GM21381 (cell line): ENCODE results near the gene SLC22A31.
"Not testable (repeated sequence)": the region's sequence is repeated elsewhere in the genome, so short reads cannot be mapped to it uniquely, and the experiment has no call there.

Source experiments
- ATAC-seq: cut with Tn5 transposase; IDR thresholded peaks from one replicate; pipeline ENCODE4 v1.9.1; 2021; ENCODE audit warnings: mild to moderate bottlenecking, moderate library complexity; ENCODE audit not compliant: unreplicated experiment

SLC22A31 gene

GRCh38 chr16:89193576-89194293, 6.6 kb downstream of the SLC22A31 start:
- ATAC-seq: no peak

DNA sequence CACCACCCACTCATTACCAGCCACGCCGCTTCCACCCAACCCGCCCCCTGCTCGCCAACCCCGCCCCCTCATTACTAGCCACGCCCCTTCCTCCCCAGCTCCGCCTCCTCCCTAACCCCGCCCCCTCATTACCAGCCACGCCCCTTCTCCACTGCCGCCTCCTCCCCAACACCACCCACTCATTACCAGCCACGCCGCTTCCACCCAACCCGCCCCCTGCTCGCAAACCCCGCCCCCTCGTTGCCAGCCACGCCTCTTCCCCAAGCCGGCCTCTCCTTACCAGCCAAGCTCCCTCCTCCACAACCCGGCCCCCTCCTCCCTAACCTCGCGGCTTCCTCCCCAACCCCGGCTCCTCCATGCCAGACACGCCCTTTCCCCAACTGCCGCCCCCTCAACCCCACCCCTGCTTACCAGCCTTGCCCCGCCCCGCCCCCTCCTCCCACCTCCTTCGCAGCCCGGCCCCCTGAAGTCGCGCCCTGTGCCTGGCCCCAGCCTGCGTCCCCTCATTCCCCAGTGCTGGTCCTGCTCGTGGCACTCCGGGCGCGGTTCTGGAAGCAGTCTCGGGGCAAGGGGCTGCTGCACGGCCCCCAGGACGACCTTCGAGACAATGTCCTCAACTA, 7.3 kb downstream of the SLC22A31 start:
- ATAC-seq: no peak

DNA sequence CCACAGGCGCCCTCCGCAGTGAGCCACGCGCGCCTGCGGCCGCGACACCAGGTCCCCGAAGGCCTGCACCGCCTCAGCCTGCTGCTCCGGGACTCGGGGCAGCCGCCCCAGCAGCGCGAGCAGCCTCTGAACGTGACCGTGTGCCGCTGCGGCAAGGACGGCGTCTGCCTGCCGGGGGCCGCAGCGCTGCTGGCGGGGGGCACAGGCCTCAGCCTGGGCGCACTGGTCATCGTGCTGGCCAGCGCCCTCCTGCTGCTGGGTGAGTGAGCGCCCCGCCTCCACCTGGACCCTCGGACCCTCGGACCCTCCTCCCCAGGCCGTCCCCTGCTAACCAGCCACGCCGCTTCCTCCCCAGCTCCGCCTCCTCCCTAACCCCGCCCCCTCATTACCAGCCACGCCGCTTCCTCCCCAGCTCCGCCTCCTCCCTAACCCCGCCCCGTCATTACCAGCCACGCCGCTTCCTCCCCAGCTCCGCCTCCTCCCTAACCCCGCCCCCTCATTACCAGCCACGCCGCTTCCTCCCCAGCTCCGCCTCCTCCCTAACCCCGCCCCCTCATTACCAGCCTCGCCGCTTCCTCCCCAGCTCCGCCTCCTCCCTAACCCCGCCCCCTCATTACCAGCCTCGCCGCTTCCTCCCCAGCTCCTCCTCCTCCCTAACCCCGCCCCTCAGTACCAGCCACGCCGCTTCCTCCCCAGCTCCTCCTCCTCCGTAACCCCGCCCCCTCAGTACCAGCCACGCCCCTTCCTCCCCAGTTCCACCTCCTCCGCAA, 8.0 kb downstream of the SLC22A31 start:
- not testable (repeated sequence) for ATAC-seq

DNA sequence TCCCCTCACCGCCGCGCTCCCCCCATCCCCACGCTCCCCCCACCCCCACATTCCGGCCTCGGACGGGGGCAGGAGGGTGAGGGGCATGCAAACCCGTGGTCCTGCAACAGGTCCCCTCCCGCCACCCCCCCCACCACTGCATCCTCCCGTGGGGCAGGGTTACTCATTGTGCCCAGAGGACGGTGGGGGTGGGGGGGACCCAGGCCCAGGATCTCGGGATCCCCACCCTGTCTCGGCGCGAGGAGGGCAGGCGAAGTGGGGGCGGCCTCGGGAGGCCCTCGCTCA, 8.5 kb downstream of the SLC22A31 start:
- ATAC-seq: no peak

DNA sequence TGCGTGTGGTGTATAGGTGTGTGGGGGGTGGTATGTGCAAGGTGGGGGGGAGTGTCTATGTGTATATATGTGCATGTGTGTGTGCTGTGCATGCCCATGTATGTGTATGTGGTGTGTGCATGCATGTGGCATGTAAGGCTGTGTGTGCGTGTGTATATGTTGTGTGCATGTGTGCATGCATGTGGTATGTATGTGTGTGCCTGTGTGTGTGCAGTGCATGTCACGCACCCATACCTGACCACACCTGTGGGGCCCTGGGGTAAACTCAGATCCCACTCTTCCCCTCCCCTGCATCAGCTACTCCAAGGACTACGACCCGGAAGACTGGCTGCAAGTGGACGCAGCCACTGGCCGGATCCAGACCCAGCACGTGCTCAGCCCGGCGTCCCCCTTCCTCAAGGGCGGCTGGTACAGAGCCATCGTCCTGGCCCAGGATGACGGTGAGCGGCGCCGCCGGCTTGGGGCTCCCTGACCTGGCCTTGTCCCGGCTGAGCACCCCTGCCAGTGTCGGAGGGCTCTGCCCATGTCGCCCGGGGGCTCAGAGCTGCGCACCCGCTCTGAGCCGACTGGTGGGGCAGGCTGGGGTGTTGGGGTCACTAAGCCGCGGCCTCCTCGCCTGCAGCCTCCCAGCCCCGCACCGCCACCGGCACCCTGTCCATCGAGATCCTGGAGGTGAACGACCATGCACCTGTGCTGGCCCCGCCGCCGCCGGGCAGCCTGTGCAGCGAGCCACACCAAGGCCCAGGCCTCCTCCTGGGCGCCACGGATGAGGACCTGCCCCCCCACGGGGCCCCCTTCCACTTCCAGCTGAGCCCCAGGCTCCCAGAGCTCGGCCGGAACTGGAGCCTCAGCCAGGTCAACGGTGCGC, 9.1 kb downstream of the SLC22A31 start:
- no peak for ATAC-seq

DNA sequence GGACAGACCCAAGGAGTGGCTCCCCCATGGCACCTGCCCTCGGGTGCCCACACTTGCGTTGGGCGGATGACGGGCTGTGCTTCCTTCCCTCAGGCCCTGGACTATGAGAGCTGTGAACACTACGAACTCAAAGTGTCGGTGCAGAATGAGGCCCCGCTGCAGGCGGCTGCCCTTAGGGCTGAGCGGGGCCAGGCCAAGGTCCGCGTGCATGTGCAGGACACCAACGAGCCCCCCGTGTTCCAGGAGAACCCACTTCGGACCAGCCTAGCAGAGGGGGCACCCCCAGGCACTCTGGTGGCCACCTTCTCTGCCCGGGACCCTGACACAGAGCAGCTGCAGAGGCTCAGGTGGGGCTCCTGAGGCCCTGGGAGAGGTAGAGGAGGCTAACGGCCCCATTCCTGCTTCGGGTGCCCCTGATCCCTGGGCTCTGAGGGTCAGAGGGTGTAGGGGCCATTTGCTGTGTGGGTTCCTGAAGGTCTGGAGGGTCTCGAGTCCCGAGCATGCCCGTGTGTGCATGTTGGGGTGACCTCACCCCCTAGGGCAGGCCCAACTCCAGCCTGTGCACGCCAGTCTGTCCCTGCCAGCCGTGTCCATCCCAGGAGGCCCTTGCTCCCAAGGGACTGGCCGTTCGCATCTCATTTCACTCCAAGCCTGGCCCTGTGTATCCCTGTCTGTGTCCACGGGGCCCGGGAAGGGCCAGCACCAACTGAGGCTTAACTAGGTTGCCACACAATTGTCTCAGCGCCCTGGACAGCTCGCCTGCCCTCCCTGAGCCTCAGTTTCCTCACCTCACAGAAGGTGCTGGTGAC, 10.0 kb downstream of the SLC22A31 start:
- ATAC-seq: no peak

- no peak for ATAC-seq
These were observed 10.8 kb downstream of the SLC22A31 start for GRCh38 chr16:89189358-89190025.

GRCh38 chr16:89188471-89189357, 11.6 kb downstream of the SLC22A31 start:
- not testable (repeated sequence) for ATAC-seq

DNA sequence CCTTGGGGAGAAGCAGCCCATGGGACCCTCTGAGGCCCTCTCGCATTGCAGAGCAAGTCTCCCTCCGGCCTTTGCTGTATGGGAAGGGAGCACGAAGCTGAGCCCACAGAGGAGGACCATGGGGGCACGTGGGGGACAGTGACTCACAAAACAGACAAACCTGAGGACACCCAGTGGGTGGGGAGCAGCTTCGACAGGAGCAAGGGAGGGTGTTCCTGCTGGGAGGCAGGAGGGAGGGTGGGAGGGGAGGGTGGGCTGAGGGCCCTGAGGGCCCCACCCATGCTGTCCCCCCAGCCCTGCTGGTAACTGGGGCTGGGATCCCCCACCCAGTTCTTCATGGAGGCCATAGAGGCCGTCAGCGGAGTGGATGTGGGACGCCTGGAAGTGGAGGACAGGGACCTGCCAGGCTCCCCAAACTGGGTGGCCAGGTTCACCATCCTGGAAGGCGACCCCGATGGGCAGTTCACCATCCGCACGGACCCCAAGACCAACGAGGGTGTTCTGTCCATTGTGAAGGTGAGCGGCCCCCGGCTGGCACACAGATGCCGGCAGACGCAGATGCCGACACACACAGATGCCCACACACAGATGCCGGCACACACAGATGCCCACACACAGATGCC, 12.5 kb downstream of the SLC22A31 start:
- ATAC-seq: no peak

GRCh38 chr16:89187032-89187769, 13.1 kb downstream of the SLC22A31 start:
- no peak for ATAC-seq

DNA sequence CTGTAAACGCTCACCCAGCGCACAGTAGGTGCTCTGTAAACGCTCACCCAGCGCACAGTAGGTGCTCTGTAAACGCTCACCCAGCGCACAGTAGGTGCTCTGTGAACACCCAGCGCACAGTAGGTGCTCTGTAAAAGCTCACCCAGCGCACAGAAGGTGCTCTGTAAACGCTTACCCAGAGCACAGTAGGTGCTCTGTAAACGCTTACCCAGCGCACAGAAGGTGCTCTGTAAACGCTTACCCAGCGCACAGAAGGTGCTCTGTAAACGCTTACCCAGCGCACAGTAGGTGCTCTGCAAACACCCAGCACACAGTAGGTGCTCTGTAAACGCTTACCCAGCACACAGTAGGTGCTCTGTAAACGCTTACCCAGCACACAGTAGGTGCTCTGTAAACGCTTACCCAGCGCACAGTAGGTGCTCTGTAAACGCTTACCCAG, 13.7 kb downstream of the SLC22A31 start:
- not testable (repeated sequence) for ATAC-seq

DNA sequence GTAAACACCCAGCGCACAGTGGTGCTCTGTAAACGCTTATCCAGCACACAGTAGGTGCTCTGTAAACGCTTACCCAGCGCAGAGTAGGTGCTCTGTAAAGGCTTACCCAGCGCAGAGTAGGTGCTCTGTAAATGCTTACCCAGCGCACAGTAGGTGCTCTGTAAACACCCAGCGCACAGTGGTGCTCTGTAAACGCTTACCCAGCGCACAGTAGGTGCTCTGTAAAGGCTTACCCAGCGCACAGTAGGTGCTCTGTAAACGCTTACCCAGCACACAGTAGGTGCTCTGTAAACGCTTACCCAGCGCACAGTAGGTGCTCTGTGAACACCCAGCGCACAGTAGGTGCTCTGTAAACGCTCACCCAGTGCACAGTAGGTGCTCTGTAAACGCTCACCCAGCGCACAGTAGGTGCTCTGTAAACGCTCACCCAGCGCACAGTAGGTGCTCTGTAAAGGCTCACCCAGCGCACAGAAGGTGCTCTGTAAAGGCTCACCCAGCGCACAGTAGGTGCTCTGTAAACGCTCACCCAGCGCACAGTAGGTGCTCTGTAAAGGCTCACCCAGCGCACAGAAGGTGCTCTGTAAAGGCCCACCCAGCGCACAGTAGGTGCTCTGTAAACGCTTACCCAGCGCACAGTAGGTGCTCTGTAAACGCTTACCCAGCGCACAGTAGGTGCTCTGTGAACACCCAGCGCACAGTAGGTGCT, 14.3 kb downstream of the SLC22A31 start:
- ATAC-seq: not testable (repeated sequence)

DNA sequence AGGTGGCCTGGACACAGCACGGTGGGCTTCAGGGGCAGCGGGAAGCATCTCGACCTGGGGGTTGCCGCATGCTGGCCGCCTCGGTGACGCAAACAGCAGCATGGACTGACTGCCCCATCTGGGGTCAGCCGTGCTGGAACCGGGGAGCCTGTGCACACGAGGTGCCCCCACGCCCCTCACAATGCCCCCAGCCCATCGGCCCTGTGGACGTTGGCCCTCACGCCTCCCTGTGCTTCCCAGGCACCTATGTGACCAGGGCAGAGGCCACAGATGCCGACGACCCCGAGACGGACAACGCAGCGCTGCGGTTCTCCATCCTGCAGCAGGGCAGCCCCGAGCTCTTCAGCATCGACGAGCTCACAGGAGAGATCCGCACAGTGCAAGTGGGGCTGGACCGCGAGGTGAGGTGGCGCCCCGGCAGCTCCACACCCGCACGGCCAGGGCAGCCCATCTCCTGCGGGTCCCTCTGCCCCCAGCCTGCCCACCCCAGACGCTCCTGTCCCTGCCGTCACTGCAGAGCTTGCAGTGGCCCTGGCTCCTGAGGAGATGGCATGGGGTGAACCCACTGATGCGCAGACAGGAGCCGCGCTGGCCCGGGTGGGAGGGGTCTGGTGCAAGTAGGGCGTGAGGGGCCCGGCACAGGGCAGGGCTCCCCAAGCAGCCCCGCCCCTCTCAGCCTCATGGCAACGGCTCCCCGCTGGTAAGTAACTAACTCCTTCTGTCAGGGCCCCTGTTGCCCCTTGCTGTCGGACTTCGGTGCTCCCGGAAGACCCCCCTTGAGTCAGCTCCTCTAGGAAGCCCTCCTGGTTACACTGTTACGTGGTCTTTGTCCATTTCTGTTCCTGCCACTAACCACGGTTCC, 15.2 kb downstream of the SLC22A31 start:
- no peak for ATAC-seq

DNA sequence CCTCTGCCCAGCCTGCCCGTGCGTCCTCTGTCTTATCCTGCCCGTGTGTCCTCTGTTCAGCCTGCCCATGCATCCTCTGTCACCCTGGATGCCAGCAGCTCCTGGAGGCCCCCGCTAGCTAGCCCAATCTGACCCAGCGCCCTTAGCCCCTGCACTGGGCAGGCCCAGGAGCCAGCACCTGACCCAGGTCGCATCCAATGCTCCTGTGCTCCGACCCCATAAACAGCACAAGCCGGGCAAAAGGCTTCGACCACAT, 15.7 kb downstream of the SLC22A31 start:
- ATAC-seq: no peak

GRCh38 chr16:89183975-89184676, 16.2 kb downstream of the SLC22A31 start:
- ATAC-seq: no peak

DNA sequence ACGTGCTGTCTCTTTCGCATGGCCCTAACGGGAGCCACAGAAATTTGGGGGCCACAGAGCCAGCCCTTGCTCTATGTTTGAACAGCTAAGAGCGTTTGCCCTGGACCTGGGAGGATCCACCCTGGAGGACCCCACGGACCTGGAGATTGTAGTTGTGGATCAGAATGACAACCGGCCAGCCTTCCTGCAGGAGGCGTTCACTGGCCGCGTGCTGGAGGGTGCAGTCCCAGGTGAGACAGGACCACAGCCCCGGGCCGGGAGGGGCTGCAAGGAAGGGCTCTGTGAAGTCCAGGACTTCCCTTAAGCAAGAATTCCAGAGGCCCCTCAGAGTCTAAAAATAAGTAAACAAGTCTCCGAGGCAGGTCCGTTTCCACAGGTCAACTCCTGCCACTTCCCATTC, 16.9 kb downstream of the SLC22A31 start:
- ATAC-seq: no peak
